Progenitor cell of endocrine pancreas (in vitro differentiated cells): ENCODE results near the gene IGF2BP3. TPM values are rescaled to one million over a fixed set of nuclear protein-coding genes. Genes with fewer than 3 reads are reported as not detected.

Experiments
- DNase-seq: peaks from one replicate; pipeline ENCODE4 v3.0.0; 2021; ENCODE audit warnings: low spot score; ENCODE audit not compliant: unreplicated experiment
- H3K27ac Mint-ChIP-seq: 2 replicates; pipeline ENCODE4 v1.8.0; 2021; ENCODE audit warnings: mild to moderate bottlenecking, moderate library complexity, mixed read lengths
- H3K27me3 Mint-ChIP-seq: 2 replicates; pipeline ENCODE4 v1.8.0; 2021; ENCODE audit warnings: mixed read lengths
- H3K36me3 Mint-ChIP-seq: 2 replicates; pipeline ENCODE4 v1.8.0; 2022; ENCODE audit warnings: mixed read lengths; ENCODE audit not compliant: insufficient read depth
- H3K4me1 Mint-ChIP-seq: 2 replicates; pipeline ENCODE4 v1.8.0; 2021; ENCODE audit warnings: low read depth, mixed read lengths
- H3K4me3 Mint-ChIP-seq: 2 replicates; pipeline ENCODE4 v1.8.0; 2021; ENCODE audit warnings: low read depth, mild to moderate bottlenecking, moderate library complexity, mixed read lengths
- H3K9me3 Mint-ChIP-seq: 2 replicates; pipeline ENCODE4 v1.8.0; 2021; ENCODE audit warnings: low read depth, mixed read lengths
- CTCF ChIP-seq: fragments of 200-600 bp; sonication (generic); IDR thresholded peaks from one replicate; pipeline ENCODE4 v1.5.0; 2021; ENCODE audit warnings: antibody characterized with exemption, mild to moderate bottlenecking; ENCODE audit not compliant: unreplicated experiment
- total RNA-seq: library from RNA; stranded (reverse); gene quantifications from 2 replicates; pipeline ENCODE4 v1.2.1, GENCODE V29; 2021

The IGF2BP3 gene
- total RNA-seq, 1 donor from 2014 or later = 96.9 TPM

- TF ChIP-seq CTCF = no peak
- H3K36me3 Mint-ChIP-seq = no peaks in the 10 kb centered on the region
- no peaks in the 10 kb centered on the region for H3K9me3 Mint-ChIP-seq
- H3K27ac Mint-ChIP-seq = peak overlapping the region; percentile 92
- H3K4me1 Mint-ChIP-seq = peaks cover 33% of the 10 kb centered on the region
- H3K27me3 Mint-ChIP-seq = no peaks in the 10 kb centered on the region
- no peak for DNase-seq
- no peak overlapping the region for H3K4me3 Mint-ChIP-seq
Measured at GRCh38 chr7:23422384-23422783, 47.9 kb downstream of the IGF2BP3 start.

GRCh38 chr7:23419845-23420244 is 50.4 kb downstream of the IGF2BP3 start:
- Mint-ChIP-seq H3K27ac (no peak overlapping the region), H3K4me1 (peaks cover 32% of the 10 kb centered on the region), H3K27me3 (no peaks in the 10 kb centered on the region), H3K4me3 (no peak overlapping the region), H3K9me3 (no peaks in the 10 kb centered on the region), H3K36me3 (peaks cover 9% of the 10 kb centered on the region)
- no peak for DNase-seq
- TF ChIP-seq CTCF = no peak

DNA sequence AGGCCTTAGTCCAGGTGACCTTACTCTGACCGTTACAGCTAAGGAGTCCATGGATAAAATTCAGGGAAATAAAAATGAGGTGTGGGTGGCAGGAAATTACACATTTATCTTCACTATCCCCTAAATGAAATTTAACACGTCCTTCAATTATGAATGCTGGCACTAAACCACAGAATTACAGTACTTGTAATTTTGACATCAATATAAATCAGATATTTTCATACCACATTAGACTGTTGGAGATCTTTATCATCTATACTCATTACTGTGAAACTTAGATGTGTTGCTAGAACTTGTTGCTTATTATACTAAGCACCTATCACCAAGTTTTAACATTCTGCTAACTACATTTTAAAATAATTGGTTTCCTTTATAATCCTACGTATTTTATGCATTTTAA is 51.1 kb downstream of the IGF2BP3 start:
- no peak for DNase-seq
- H3K9me3 Mint-ChIP-seq = no peaks in the 10 kb centered on the region
- no peaks in the 10 kb centered on the region for H3K27me3 Mint-ChIP-seq
- no peak for TF ChIP-seq CTCF
- H3K4me1 Mint-ChIP-seq = peaks cover 32% of the 10 kb centered on the region
- H3K27ac Mint-ChIP-seq = no peak overlapping the region
- no peak overlapping the region for H3K4me3 Mint-ChIP-seq
- peaks cover 14% of the 10 kb centered on the region for H3K36me3 Mint-ChIP-seq

DNA sequence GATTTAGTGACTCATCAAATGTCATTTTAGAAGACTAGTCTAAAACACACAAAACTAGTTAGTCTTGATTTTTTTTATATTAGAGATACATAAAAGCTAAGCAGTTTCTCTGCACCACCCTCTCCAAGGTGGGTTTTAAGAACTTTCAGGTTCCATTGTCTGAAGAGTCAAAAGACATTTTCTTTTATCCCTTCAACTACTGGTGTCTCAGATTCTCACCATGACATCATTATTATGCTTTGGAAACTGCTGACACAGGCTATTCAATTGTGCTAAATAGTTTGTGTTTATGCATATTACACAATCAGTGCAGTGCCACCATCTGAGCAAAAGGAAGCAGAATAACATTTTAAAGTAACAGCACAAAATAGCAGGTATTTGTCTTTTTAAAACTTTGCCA is 52.2 kb downstream of the IGF2BP3 start:
- no peak for TF ChIP-seq CTCF
- Mint-ChIP-seq H3K27me3 (no peaks in the 10 kb centered on the region), H3K4me1 (peaks cover 27% of the 10 kb centered on the region), H3K4me3 (no peak overlapping the region), H3K27ac (peak overlapping the region; percentile 73), H3K36me3 (peaks cover 19% of the 10 kb centered on the region), H3K9me3 (no peaks in the 10 kb centered on the region)
- DNase-seq = no peak

- Mint-ChIP-seq H3K9me3 (no peaks in the 10 kb centered on the region), H3K36me3 (peaks cover 28% of the 10 kb centered on the region), H3K27ac (no peak overlapping the region), H3K4me1 (peaks cover 10% of the 10 kb centered on the region), H3K4me3 (no peak overlapping the region), H3K27me3 (no peaks in the 10 kb centered on the region)
- no peak for DNase-seq
- TF ChIP-seq CTCF = no peak
Measured at GRCh38 chr7:23415198-23415597, 55.1 kb downstream of the IGF2BP3 start.
